Measurements from ENCODE around the gene NUDT3.

Gene NUDT3

GRCh38 chr6:34281702-34282334, 110.7 kb downstream of the NUDT3 start:
- Histone ChIP-seq H3K9me2 (replicated peaks; ENCODE audit: insufficient read depth, low read length) (no peaks in the 10 kb centered on the region), H3K27ac (ENCODE audit: low read length) (no peak overlapping the region), H2AFZ (ENCODE audit: low read length) (no peak overlapping the region), H3K4me3 (ENCODE audit: low read length) (no peak overlapping the region), H3K79me2 (ENCODE audit: low read length) (no peaks in the 10 kb centered on the region), H3F3A (ENCODE audit: insufficient read depth, low read length) (no peaks in the 10 kb centered on the region), H3K9ac (ENCODE audit: low read length) (no peak overlapping the region), H3K4me2 (ENCODE audit: low read depth, low read length) (no peak overlapping the region), H3K27me3 (replicated peaks; ENCODE audit: insufficient read depth, low read length) (no peaks in the 10 kb centered on the region), H3K36me3 (replicated peaks; ENCODE audit: insufficient read depth, low read length) (no peaks in the 10 kb centered on the region), H3K9me3 (replicated peaks; ENCODE audit: insufficient read depth, low read length) (no peaks in the 10 kb centered on the region), H4K20me1 (ENCODE audit: insufficient read depth, low read length) (no peaks in the 10 kb centered on the region), H3K4me1 (ENCODE audit: low read length) (no peaks in the 10 kb centered on the region)
- no peak for TF ChIP-seq EZH2 (optimal IDR thresholded peaks at IDR 0.05; ENCODE audit: low read depth, low read length)
- no peak for TF ChIP-seq CTCF (IDR thresholded peaks at IDR 0.05; ENCODE audit: low read length)
- no peak for TF ChIP-seq EZH2phosphoT487 (IDR thresholded peaks at IDR 0.05; ENCODE audit: low read length)
- DNase-seq, result no peak

DNA sequence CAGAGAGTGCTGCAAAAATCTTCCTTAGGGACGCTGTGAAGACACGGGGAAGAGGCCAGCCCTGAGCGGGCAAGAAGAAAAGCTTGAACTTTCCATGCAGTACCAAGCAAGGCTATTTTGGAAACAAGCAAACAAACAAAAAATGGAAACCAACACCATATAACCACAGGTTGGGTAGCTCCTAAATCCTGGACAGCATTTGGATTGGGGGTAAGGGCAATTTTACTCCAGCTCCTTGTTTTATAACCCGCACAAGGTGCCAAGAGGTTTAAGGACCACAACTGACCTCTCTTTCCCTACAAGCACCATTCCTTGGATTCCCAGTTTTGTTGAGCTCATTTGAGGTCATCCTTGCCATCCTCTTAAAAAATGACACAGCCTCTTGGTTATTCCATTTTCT, 112.3 kb downstream of the NUDT3 start:
- no peak overlapping the region for H3K4me2 ChIP-seq (ENCODE audit: low read depth, low read length)
- H3K9ac ChIP-seq (ENCODE audit: low read length), result no peak overlapping the region

GRCh38 chr6:34278833-34279232, 113.6 kb downstream of the NUDT3 start:
- no peaks in the 10 kb centered on the region for H3K4me1 ChIP-seq (ENCODE audit: low read length)
- no peak overlapping the region for H3K9ac ChIP-seq (ENCODE audit: low read length)
- no peaks in the 10 kb centered on the region for H3K79me2 ChIP-seq (ENCODE audit: low read length)
- no peaks in the 10 kb centered on the region for H4K20me1 ChIP-seq (ENCODE audit: insufficient read depth, low read length)
- H3K9me3 ChIP-seq (replicated peaks; ENCODE audit: insufficient read depth, low read length), result no peaks in the 10 kb centered on the region
- no peak overlapping the region for H2AFZ ChIP-seq (ENCODE audit: low read length)
- H3K27ac ChIP-seq (ENCODE audit: low read length), result no peak overlapping the region
- H3K9me2 ChIP-seq (replicated peaks; ENCODE audit: insufficient read depth, low read length), result no peaks in the 10 kb centered on the region
- no peak overlapping the region for H3K4me3 ChIP-seq (ENCODE audit: low read length)
- no peaks in the 10 kb centered on the region for H3K36me3 ChIP-seq (replicated peaks; ENCODE audit: insufficient read depth, low read length)
- DNase-seq, result no peak
- H3K4me2 ChIP-seq (ENCODE audit: low read depth, low read length), result no peak overlapping the region
- no peak for TF ChIP-seq EZH2 (optimal IDR thresholded peaks at IDR 0.05; ENCODE audit: low read depth, low read length)
- TF ChIP-seq CTCF (IDR thresholded peaks at IDR 0.05; ENCODE audit: low read length), result no peak
- TF ChIP-seq EZH2phosphoT487 (IDR thresholded peaks at IDR 0.05; ENCODE audit: low read length), result no peak
- no peaks in the 10 kb centered on the region for H3F3A ChIP-seq (ENCODE audit: insufficient read depth, low read length)
- no peaks in the 10 kb centered on the region for H3K27me3 ChIP-seq (replicated peaks; ENCODE audit: insufficient read depth, low read length)

More for the DNA sequence above, 112.3 kb downstream of the NUDT3 start:
- no peak for TF ChIP-seq EZH2 (optimal IDR thresholded peaks at IDR 0.05; ENCODE audit: low read depth, low read length)
- TF ChIP-seq EZH2phosphoT487 (IDR thresholded peaks at IDR 0.05; ENCODE audit: low read length), result no peak
- no peak for TF ChIP-seq CTCF (IDR thresholded peaks at IDR 0.05; ENCODE audit: low read length)
- no peak for DNase-seq
- Histone ChIP-seq H3K79me2 (ENCODE audit: low read length) (no peaks in the 10 kb centered on the region), H4K20me1 (ENCODE audit: insufficient read depth, low read length) (no peaks in the 10 kb centered on the region), H3K36me3 (replicated peaks; ENCODE audit: insufficient read depth, low read length) (no peaks in the 10 kb centered on the region), H3K9me3 (replicated peaks; ENCODE audit: insufficient read depth, low read length) (no peaks in the 10 kb centered on the region), H3K9me2 (replicated peaks; ENCODE audit: insufficient read depth, low read length) (no peaks in the 10 kb centered on the region), H3K4me3 (ENCODE audit: low read length) (no peak overlapping the region), H3K4me1 (ENCODE audit: low read length) (no peaks in the 10 kb centered on the region), H3F3A (ENCODE audit: insufficient read depth, low read length) (no peaks in the 10 kb centered on the region), H3K27ac (ENCODE audit: low read length) (no peak overlapping the region), H2AFZ (ENCODE audit: low read length) (no peak overlapping the region), H3K27me3 (replicated peaks; ENCODE audit: insufficient read depth, low read length) (no peaks in the 10 kb centered on the region)
